DLD1 (cell line): ENCODE results near the gene LRRTM3.

Experiments used
- in situ Hi-C: cut with HindIII; loops from 2 replicates; pipeline ENCODE4 v1.10.0; 2017; ENCODE audit warnings: low sequenced_read_pairs

The LRRTM3 gene

DNA sequence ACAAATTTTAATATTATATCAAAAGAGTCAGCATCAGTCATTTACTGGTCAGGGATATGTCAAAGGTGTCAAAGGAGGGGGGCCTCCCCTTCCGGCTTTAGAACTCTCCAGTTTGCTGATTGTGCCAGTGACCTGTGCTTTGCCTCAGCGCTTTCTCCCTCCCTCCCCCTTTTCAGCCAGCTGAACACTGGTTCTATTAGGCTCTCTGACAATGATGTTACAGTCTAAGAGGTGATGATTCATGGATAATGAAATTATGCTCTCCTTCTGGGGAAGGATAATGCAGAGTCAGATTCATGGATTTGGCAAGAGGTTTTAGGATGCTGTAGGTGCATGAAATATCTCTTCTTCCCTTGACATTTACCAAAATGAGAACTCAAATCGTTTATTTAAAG is 6.1 kb downstream of the LRRTM3 start:
- in situ Hi-C loops: no loop called here

DNA sequence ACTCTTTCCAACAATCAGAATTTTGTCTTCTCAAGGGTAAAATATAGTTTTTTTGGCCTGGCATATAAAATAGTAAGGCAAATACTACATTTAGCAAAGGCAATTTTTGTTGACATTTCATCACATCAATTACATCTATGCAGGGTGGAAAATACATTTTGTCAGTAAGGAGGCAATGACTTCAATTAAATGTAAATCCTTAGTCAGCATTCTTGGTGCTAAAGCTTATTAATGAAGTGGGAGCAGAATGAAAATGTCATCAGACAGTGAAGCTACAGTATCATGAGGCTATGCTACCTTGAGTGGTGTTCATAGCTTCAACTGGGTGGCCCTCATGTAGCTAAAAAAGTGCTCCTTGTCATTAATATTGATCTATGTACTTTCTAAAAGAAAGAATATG is 8.9 kb downstream of the LRRTM3 start:
- in situ Hi-C loops: no loop called here

DNA sequence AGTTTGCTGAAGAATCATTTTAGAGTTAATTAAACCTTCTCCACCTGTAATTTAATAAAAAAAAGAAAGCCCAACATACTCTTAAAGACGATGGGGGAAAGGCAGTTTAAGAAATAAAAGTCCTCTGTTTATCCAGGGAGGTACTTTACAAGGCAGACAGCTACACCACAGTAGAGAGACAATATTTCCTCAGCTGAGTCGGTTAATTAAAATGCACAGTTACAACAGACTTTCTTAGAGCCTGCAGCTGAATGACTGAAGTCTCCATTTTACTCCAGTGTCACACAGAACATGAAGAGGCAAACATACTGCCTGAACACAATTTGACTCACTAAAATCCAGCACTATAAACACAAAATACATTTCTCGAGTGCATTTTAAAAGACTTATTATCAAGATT is 15.1 kb downstream of the LRRTM3 start:
- in situ Hi-C loops: no loop called here

DNA sequence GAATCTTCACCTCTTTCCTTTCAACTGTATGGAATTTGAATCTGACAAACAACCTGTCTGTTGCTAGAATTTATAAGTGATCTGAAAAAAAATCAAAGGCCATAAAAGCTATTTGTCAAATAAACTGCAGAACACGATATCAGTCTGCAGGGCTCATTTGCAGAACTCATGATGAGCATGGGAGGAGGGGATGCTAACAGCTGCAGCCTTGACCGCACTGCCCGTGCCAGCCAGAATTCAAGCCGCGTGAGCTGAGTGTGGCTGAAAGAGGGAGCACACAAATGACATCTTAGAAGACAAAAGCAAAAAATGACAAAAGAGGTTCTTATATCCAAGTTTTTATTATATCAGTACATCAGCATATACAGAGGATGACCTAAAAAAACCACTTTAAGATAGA is 15.7 kb downstream of the LRRTM3 start:
- in situ Hi-C loops: no loop called here

DNA sequence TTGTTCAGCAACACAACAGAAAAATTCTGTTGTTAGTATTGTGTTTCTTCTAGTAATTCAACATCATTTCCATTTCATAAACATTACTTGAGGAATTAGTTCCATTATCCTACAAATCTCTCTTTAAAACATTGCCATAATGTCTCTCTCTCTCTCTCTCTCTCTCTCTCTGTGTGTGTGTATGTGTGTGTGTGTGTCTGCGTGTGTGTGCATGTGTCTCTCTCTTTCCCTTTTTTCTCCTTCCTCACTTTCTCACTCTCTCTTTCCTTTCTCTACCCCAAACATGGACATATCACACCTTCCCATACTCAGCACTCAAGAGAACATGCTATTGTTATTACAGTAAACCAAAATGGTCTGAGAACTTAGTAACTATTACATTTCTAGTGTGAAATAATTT is 16.6 kb downstream of the LRRTM3 start:
- in situ Hi-C loops: no loop called here

DNA sequence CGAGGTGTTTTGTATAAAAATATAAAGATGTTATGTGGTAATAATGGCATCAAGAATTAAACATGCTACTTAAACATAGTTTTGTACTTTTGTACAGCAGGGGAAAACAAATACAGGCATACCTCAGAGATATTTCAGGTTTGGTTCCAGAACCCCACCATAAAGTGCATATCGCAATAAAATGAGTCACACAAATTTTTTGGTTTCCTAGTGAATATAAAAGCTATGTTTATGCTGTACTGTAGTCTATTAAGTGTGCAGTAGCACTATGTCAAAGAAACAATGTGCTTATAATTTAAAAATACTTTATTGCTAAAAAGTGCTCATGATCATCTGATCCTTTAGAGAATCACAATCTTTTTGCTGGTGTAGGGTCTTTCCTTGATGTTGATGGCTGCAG is 17.8 kb downstream of the LRRTM3 start:
- in situ Hi-C loops: no loop called here

DNA sequence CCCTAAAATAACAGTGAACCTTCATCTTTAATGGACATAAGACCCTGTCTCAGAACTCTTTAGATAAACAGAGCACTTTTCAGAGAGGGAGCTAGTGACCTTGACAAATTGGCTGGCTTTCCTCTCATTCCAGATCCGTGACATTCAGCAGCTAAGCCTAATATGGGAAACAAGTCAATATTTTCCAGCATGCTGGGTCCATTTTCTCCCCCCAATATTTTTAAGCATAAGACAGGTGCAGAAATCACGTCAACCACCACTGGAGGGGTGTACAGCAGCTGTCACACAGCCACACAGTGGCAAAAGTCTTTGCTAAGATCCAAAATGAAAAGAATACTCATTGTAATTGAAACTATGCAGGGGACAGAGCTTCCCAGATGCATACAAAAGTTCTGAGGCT is 26.1 kb downstream of the LRRTM3 start:
- in situ Hi-C loops: no loop called here

DNA sequence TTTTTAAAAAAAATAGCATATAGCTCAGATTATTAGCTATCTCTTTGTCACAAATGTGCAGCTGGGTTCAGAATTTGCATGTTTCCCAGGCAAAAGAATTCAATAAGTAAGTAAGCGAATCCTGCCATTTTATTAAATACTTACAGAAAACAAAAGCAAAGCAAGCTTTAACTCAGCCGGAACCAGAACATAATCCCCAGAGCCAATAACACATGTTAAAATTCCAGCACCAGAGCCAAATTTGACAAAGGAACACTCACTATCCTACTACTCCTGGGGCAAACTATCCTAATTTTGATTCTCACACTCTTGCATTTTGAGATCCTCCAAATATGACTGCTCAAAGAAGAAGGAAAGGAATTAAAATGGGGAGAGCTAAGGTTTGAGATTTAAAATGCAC is 32.6 kb downstream of the LRRTM3 start:
- in situ Hi-C loops: no loop called here

DNA sequence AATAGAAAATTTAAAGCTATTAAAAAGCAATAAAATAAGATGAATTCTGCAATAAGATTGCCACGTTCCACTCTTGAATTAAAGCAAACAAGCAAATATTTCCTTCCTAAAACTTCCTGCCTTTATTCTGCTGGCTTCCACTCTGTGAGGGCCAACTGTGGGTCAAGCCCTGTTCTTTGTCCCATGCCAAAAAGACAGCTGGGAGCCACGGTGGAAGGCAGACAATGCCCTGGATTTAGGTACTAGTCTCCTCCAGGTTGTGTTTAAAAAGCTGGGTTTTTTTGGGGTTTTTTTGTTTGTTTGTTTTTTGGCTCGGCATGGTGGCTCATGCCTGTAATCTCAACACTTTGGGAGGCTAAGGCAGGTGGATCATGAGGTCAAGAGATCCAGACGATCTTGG is 39.1 kb downstream of the LRRTM3 start:
- in situ Hi-C loops: no loop called here

DNA sequence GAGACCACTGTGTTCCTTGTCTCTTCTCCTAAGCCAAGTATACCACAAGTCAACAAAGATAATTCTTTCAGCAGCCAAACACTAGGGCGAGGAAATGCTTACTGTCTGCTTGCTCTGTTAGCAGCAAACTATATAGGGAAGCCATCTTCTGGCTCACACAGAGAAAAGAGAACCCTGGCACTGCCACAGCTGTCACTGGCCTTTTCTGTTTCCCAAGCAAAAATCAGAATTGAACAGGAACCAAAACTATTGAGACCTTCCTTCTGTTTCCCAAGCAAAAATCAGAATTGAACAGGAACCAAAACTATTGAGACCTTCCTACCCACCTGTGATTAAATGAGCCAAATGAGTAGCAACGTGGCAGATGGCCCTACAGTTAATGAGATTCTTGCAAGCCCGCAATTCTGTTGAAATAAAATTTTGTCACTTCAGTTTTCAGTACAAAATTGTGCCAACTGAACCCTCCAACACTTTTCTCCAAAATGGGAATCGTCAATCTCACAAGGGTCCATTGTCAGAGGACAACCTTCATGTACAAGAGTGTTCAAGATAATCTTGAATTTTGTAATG is 54.5 kb downstream of the LRRTM3 start:
- in situ Hi-C loops: no loop called here

DNA sequence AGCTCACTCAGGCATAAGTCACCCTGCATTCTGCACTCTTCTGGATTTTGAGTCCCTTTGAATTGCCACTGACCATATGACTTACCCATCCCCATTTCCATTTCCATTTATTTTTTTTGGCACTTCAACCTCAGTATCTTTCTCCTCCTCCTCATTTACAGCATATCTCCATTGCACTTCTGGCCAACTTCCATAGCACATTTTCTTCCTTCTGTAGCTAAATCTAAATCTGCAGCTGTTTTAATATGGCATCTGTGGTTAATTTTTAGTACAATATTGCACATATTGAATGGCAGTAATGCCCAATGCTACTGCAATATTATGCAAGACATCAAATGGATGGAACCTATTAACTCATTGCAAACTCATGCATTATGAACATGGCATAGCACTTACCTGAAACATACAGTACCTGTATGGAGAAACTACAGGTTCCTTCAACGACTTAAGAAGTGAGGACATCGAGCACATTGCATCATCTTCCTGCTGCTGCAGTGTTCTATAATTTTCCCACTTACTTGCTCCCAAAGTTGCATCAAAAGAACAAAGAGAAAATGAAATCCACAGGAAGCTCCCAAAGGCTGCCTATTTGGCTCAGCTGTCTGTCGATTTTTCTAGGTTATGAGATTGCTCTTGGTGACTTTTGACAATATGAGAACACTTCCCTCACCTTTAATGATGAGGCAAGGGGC is 55.7 kb downstream of the LRRTM3 start:
- in situ Hi-C loops: no loop called here

DNA sequence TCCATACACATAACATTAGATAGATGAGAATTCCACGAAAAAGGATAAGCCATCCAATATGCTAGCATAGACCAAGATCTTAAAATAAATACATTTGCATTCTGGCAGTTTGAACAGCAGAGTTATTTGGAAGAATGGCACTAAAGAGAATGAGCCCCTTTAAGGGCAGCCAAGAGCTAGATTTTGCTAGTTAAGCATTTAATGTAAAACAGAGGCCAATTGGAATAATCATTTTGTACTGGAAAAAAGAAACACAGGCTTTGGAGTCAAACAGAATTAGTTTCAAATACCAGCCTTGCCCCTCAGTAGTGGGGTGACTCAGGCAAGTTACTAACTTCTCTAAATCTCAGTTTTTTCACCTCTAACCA is 56.2 kb downstream of the LRRTM3 start:
- in situ Hi-C loops: no loop called here

DNA sequence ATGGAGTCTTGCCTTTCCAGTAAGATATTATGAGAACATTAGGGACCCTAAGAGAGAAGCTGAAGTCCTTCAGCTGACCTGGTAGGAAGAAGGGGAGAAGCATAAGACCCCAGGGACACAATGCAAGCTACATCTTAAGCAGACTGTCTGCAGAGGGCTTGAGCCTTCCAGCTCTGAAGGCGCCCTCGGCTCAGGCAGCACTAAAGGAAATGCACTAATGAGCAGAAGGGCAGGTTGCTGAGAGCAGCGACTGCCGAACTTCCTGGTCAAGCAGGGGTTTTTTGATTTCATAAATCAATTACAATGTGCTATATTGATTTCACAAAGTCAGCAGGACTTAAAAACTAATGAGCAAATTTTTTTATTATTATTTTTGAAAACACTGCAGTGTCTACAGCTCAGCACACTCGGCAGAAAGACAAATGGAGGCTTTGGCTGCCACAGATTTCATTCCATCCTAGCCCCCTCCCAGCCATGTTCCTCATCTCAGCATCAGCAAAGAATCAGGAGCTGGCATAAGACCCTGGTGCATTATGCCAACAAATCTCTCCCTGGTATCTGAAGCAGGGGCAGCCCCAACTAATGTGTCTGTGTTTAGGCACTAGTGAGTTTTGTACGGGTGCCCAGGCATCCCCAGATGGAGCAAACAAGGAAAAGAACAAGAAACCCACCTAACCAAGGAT is 57.1 kb downstream of the LRRTM3 start:
- in situ Hi-C loops: no loop called here

DNA sequence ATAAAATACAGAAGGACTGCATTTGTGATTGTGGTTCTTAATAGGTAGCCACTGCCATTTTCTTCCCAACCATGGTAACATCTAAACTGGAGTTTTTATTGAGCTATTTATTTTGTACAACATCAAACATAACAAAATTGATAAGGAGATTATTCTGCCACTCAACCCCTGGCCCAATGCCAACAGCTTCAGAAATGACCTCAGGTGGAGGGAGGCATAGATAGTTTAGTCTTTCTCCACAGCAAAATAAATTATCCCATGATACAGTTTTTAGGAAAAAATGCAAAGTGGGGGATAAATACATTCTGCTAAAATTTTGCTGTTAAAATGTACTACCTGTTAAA is 57.6 kb downstream of the LRRTM3 start:
- in situ Hi-C loops: no loop called here

DNA sequence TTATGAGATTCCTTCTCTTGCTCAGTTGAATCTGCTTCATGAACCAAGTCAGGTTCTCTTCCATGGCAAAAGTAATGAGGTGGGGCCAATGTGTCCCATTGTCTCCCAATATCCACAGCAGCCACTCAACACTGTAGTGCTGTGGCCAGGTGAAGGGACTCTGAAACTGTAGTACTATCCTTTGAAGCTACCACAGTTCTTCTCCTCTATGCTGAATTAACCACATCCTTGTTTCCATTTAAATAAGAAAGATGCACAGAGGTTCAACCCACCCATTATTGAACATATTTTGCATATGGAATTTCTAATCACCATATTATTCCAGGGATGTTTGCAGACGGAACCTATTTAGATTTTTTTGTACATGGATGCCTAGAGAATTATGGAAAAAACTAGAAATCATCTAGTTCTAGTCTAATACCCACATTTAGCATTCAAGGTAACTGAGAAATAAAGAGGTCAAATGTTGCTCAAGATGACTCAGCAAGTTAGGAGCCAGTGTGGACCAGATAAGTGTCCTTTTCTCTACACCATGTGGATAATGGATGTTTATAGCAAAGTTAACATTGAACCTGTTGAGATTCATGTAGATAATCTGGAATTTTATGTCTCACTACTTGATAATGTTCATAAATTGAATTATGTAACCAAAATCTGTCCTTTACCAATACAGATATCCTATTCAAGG is 64.5 kb downstream of the LRRTM3 start:
- in situ Hi-C loops: no loop called here

DNA sequence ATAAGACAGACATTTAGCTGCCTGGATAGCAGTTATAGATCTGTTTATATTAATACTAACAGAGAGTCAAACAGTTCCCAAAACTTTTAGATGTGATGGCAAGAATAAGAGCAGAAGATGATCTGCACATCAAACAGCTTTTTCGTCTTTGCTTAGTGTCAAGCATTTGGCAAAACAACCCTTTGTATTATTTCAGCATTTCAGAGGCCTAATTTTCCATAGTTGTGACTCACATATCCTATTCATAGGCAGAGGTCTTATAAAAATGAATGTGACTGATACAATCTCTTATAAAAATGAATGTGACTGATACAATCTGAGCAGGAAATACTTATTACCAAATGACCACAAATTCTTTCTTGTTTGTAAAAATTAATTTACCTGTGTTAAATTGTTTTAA is 71.2 kb downstream of the LRRTM3 start:
- in situ Hi-C loops: no loop called here

DNA sequence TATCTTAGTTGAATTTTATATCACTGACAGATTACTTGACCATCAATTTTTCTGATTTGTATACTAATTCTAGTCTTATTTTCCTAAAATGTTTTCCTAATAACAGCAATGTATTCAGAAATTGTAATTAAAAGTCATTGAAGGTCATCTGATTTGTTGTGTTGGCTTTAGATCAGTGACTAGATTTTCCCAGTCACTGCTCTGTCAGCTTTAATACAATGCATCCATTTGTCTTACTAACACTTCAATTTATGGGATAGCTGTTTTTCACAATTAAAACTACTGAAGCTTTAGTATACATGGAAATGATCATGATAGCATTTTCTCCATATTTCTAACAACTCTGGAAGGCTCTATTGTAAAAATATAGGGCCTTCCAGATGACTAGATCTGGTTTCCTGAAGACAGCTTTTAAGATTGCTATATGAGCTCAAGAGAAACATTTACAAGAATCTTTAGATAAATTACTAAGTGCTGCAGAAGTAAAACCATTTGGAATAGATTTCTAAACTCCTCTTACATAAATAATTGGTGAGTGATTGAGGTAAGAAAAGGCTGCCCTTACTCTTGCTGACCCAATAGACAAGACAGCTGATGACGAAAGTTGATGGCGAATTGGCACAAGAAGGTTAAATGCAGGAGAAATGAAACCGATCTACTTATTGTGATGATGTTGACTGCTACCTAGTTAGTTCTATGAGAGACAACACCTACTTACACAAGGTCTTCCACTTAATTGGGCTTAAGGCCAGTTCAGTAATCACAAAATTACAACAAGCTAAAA is 74.1 kb downstream of the LRRTM3 start:
- in situ Hi-C loops: no loop called here

DNA sequence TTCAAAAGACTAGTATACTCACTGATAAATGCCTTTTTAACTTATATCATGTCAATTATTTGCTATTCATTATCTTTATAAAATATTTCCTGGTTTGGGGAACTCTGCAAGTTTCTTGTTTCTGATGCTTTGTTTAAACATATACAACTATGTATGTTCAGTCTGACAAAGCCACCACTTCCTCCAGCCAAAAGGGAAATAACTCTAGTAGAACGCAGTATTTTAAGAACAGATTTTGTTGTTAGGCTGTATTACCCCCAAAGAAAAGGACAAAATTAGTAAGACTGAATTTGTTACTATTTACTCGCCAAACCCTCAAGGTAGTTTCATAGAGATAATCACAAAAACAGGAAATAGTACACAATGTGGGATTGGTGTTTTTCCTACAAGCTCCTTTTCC is 78.9 kb downstream of the LRRTM3 start:
- in situ Hi-C loops: no loop called here

DNA sequence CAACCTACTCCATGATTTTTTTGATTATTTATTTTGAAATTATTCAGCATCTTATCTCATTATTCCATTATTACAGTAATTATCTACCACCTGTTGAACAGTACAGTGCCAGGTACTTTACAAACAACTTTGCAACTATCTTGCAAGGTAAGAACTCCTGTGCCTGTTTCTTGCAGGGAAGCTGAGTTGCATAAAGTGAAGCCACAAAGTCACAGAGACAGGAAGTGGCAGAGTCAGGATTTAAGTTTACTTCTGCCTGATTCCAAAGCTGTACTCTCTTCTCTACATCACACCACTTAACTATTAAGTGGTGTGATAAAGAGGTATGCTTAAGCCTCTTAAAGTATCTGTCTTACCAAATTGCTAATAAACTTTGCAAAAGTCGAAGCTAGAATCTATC is 80.1 kb downstream of the LRRTM3 start:
- in situ Hi-C loops: no loop called here

DNA sequence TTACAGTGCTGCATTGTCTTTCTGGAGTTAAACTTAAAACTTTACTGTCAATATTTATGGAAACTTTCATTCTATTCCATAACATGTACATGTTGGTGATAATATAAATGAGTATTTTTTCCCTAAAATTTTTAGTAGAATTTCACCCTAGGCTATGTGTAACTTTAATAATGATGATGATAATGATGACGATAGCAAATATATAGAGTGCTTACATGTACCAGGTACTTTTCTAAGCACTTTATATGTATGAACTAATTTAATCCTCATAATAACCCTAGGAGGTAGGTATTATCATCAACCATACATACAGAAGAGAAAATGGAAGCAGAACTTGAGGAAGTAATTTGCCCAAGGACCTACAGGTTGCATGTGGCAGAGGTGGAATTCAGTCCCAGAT is 85.6 kb downstream of the LRRTM3 start:
- in situ Hi-C loops: no loop called here

DNA sequence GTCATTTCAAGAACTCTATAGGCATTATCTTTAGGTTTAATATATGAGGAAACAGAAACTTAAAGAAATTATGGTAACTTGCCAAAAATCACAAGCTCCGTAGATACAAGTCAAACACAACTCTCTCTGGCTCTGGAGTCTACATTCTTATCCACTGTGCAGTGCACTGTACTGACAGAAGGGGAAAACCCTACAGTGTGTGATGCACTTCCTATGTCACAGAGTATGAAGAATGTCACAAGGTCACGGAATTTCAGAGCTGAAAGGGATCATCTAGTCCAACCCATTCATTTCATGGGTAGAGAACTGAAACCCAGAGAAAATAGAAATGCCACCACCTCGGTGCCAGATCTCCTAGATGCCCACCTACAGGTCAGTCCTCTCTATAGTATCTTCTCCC is 86.1 kb downstream of the LRRTM3 start:
- in situ Hi-C loops: no loop called here
